HEK293T (cell line): ENCODE measurements around the gene FIGLA.

Experiments
- BHLHE40 ChIP-seq: fragments of 450-650 bp; IDR thresholded peaks from 2 replicates; pipeline ENCODE4 v1.6.1; 2016; ENCODE audit warnings: mild to moderate bottlenecking, moderate library complexity, borderline replicate concordance
- FOXK2 ChIP-seq: fragments of 450-650 bp; IDR thresholded peaks from 2 replicates; pipeline ENCODE4 v1.6.1; 2016; ENCODE audit warnings: mild to moderate bottlenecking
- NFRKB ChIP-seq: fragments of 450-650 bp; IDR thresholded peaks from 2 replicates; pipeline ENCODE4 v1.6.1; 2016; ENCODE audit warnings: mild to moderate bottlenecking, moderate library complexity
- SP1 ChIP-seq: fragments of 450-650 bp; IDR thresholded peaks from 2 replicates; pipeline ENCODE4 v1.6.1; 2017
- SUZ12 ChIP-seq: fragments of 450-650 bp; IDR thresholded peaks from 2 replicates; pipeline ENCODE4 v1.6.1; 2016; ENCODE audit warnings: mild to moderate bottlenecking

DNA sequence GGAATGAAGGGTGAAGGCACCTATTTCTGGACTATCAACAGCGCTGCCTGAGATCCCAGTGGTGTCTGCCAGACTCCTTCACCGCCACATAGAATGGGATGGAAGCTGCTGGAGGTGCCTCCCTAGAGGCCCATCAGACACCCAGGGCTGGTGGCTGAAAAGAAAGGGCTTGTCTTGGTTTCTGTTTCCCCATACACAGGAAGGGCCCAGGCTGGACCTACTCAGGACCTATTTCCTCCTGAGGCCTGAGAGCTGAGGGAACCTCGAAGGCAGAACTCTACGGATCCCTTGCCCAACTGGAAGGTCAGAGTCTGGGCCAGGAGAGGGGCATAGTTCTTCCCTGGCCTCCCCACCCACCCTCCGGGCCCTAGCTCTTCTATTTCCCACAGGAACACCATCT lies 32.8 kb upstream of the FIGLA start:
- TF ChIP-seq SP1 (no peak), FOXK2 (no peak), BHLHE40 (no peak), NFRKB (no peak), SUZ12 (no peak)
